Endodermal cell (in vitro differentiated cells): ENCODE data around the gene NKG7. TPM values are rescaled to one million over a fixed set of nuclear protein-coding genes. Genes with fewer than 3 reads are reported as not detected.
A peak's percentile ranks its signal among the peaks of the same experiment; 100 is the strongest.

Experiments used
- DNase-seq: peaks from one replicate; pipeline ENCODE4 v3.0.0-alpha.2; 2017
- H3K27ac ChIP-seq: 2 replicates; pipeline ENCODE4 v1.5.1; 2013; ENCODE audit warnings: mild to moderate bottlenecking, low read depth, low read length, moderate library complexity
- H3K27me3 ChIP-seq: 2 replicates; pipeline ENCODE4 v1.6.1; 2013; ENCODE audit warnings: mild to moderate bottlenecking, low read length, moderate library complexity; ENCODE audit not compliant: insufficient read depth, control insufficient read depth, poor library complexity, severe bottlenecking
- H3K36me3 ChIP-seq: 2 replicates; pipeline ENCODE4 v1.7.0; 2013; ENCODE audit warnings: mild to moderate bottlenecking, low read length, moderate library complexity; ENCODE audit not compliant: control insufficient read depth, insufficient read depth
- H3K4me1 ChIP-seq: one replicate; pipeline ENCODE4 v1.7.0; 2013; ENCODE audit warnings: low read length; ENCODE audit not compliant: control insufficient read depth, insufficient read depth
- H3K4me3 ChIP-seq: 2 replicates; pipeline ENCODE4 v1.5.1; 2013; ENCODE audit warnings: mild to moderate bottlenecking, low read length, moderate library complexity
- H3K9ac ChIP-seq: 2 replicates; pipeline ENCODE4 v1.6.1; 2013; ENCODE audit warnings: mild to moderate bottlenecking, low read length, moderate library complexity; ENCODE audit not compliant: poor library complexity, severe bottlenecking; ENCODE audit errors: extremely low read depth
- H3K9me3 ChIP-seq: 2 replicates; pipeline ENCODE4 v1.6.1; 2013; ENCODE audit warnings: mild to moderate bottlenecking, low read length, moderate library complexity; ENCODE audit not compliant: control insufficient read depth
- H3K27ac Mint-ChIP-seq: 2 replicates; pipeline ENCODE4 v1.8.0; 2020; ENCODE audit warnings: mixed read lengths
- H3K27me3 Mint-ChIP-seq: 2 replicates; pipeline ENCODE4 v1.8.0; 2021; ENCODE audit warnings: mild to moderate bottlenecking, mixed read lengths; ENCODE audit not compliant: insufficient read depth
- H3K36me3 Mint-ChIP-seq: 2 replicates; pipeline ENCODE4 v1.8.0; 2020; ENCODE audit warnings: low read depth, mixed read lengths
- H3K4me1 Mint-ChIP-seq: 2 replicates; pipeline ENCODE4 v1.8.0; 2020; ENCODE audit warnings: mixed read lengths
- H3K4me3 Mint-ChIP-seq: 2 replicates; pipeline ENCODE4 v1.8.0; 2020; ENCODE audit warnings: mild to moderate bottlenecking, moderate library complexity, mixed read lengths
- H3K9me3 Mint-ChIP-seq: 2 replicates; pipeline ENCODE4 v1.8.0; 2020; ENCODE audit warnings: mild to moderate bottlenecking, mixed read lengths
- WGBS, 2 experiments: methylation state at CpG; one replicate each; pipeline versions ENCODE4 v1.1.5 to v1.1.7; 2013; ENCODE audit warnings: missing lambda C conversion rate in 2 of 2, mixed read lengths in 1 of 2; ENCODE audit not compliant: insufficient coverage in 1 of 2, insufficient read length in 1 of 2; 5-methylcytosine and 5-hydroxymethylcytosine counted together
- total RNA-seq, 2 donors: library from RNA; stranded (reverse); fragmentation: NEBNext Ultra II Directional in 1 of 2; extraction: Animal tissue kit (Norgen Biotek cat#: 25700) in 1 of 2; gene quantifications; 2 replicates in 1 of 2; 3 replicates in 1 of 2; pipeline ENCODE4 v1.2.1, GENCODE V29; 2021
- TF ChIP-seq, protein P1 (sequence below): fragments of 200-600 bp; sonication (generic); conservative IDR thresholded peaks from 2 replicates; pipeline ENCODE4 v1.5.0; 2021; ENCODE audit warnings: antibody characterized with exemption, mild to moderate bottlenecking

NKG7 gene
- total RNA-seq, 2 donors from 2014 or later, result not detected

DNA sequence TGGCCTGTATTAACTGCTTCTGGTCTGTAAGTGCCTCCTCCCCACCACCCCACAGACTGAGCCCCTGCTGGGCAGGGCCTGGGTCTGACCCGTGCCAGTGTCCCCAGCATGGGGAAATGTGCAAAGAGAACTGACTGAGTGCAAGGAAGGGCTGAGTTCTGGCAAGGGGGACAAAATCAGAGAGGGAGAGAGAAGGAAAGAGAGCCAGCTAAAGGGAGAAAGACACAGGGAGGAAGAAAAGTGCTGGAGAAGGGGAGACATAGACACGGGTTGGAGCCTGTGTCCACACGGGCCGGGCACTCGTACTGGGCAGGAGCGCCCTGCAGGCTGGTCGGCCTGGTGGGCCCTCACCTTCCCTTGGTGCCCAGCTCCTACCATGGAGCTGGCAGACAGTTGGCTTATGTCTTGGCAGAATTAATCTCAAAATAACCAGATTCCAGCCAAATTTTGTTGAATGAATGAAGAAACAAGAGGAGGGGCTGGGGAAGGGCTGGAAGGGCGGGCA lies 1.2 kb downstream of the NKG7 start:
- no peak for DNase-seq
- WGBS, 2 experiments, result 94 to 100% methylated on average over 1 to 8 of the region's 8 CpGs
- Histone ChIP-seq H3K4me3 (no peak overlapping the region), H3K27me3 (no peaks in the 10 kb centered on the region), H3K4me1 (peaks cover 7% of the 10 kb centered on the region), H3K9me3 (no peaks in the 10 kb centered on the region), H3K9ac (no peak overlapping the region), H3K36me3 (no peaks in the 10 kb centered on the region), H3K27ac (no peak overlapping the region)
- no peaks in the 10 kb centered on the region for H3K36me3 Mint-ChIP-seq
- H3K4me1 Mint-ChIP-seq, result peaks cover 5% of the 10 kb centered on the region
- H3K27ac Mint-ChIP-seq, result no peak overlapping the region
- no peak overlapping the region for H3K4me3 Mint-ChIP-seq
- TF ChIP-seq, protein P1, sequence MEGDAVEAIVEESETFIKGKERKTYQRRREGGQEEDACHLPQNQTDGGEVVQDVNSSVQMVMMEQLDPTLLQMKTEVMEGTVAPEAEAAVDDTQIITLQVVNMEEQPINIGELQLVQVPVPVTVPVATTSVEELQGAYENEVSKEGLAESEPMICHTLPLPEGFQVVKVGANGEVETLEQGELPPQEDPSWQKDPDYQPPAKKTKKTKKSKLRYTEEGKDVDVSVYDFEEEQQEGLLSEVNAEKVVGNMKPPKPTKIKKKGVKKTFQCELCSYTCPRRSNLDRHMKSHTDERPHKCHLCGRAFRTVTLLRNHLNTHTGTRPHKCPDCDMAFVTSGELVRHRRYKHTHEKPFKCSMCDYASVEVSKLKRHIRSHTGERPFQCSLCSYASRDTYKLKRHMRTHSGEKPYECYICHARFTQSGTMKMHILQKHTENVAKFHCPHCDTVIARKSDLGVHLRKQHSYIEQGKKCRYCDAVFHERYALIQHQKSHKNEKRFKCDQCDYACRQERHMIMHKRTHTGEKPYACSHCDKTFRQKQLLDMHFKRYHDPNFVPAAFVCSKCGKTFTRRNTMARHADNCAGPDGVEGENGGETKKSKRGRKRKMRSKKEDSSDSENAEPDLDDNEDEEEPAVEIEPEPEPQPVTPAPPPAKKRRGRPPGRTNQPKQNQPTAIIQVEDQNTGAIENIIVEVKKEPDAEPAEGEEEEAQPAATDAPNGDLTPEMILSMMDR, result no peak
- peaks cover 6% of the 10 kb centered on the region for H3K27me3 Mint-ChIP-seq
- H3K9me3 Mint-ChIP-seq, result no peaks in the 10 kb centered on the region

DNA sequence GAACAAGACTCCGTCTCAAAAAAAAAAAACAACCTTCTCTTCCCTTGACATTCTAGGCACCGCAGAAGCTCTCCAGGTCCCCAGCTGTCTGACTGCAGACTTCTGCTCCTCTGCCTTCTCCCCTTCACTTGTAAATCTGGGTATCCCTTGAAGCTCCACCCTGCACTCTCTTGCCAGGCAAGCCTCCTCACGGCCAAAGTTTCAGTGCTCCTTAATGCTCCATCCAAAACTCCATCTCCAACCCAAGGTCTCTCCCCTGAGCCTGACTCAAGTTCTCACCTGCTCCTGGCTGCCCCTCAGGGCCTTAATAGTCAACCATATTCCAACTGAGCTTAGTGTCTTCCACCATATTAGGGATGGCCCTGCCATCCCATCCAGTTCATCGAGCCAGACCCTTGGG lies 2.2 kb downstream of the NKG7 start:
- no peaks in the 10 kb centered on the region for H3K9me3 Mint-ChIP-seq
- WGBS, 2 experiments, result 82 to 93% methylated on average over 3 to 4 of the region's 4 CpGs
- H3K36me3 ChIP-seq, result no peaks in the 10 kb centered on the region
- no peaks in the 10 kb centered on the region for H3K9me3 ChIP-seq
- H3K4me1 Mint-ChIP-seq, result peaks cover 12% of the 10 kb centered on the region
- H3K27ac ChIP-seq, result no peak overlapping the region
- DNase-seq, result no peak
- no peak overlapping the region for H3K9ac ChIP-seq
- no peak overlapping the region for H3K4me3 ChIP-seq
- TF ChIP-seq, protein P1, result no peak
- H3K4me3 Mint-ChIP-seq, result no peak overlapping the region
- peaks cover 6% of the 10 kb centered on the region for H3K27me3 Mint-ChIP-seq
- no peaks in the 10 kb centered on the region for H3K27me3 ChIP-seq
- no peak overlapping the region for H3K27ac Mint-ChIP-seq
- no peaks in the 10 kb centered on the region for H3K36me3 Mint-ChIP-seq
- H3K4me1 ChIP-seq, result peaks cover 7% of the 10 kb centered on the region

DNA sequence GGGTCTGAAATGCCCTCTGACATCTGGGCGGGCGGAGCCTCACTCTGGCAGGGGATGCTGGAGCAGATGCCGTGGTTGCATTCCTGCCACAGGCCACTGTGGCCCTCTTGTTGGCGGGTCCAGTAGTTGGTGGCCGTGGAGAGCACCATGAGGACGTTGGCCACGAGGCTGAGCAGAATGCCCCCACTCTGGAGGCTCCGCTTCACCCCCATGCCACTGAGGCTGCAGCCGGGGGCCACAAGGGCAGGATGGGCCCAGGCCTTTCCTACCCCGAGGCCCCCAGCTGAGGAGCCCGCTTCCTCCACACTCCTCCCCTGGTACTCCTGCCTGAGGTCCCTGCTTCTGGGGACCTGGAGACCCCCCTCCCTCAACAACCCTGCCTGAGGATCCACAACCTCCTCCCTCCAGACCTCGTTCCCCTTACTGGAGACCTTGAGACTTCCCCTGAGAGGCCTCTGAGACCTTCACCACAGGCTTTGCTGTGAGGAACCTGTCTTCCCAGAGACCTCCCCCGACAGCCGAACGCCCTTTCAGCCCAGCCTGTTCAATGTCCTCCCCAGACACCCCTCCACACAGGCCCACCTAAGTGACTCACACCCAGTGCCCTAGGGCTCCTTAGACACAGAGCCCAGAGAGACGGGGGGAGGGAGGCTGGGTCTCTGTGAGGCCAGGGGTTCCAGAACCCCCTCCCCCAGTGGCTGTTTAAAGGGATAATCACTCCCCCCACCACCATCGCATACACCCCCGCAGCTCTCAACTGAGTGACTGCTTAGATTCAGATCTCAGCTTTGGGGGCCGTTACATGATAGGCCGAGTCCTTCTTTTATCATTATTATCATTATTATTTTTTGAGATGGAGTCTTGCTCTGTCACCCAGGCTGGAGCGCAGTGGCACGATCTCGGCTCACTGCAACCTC lies 3.8 kb downstream of the NKG7 start, which contains the start of gene CLDND2:
TSS of gene CLDND2 (minus strand) at position 638 of the 917 bp plus-strand sequence. CDS start at position 212, 426 bp downstream.
- Histone ChIP-seq H3K36me3 (no peaks in the 10 kb centered on the region), H3K4me3 (peak within 1 kb of the TSS; percentile 94), H3K9ac (peak within 1 kb of the TSS; percentile 60), H3K27ac (peak within 1 kb of the TSS; percentile 96), H3K27me3 (no peaks in the 10 kb centered on the region), H3K4me1 (peaks cover 12% of the 10 kb centered on the region), H3K9me3 (no peaks in the 10 kb centered on the region)
- Mint-ChIP-seq H3K9me3 (no peaks in the 10 kb centered on the region), H3K36me3 (no peaks in the 10 kb centered on the region), H3K4me1 (peaks cover 25% of the 10 kb centered on the region), H3K27me3 (peaks cover 6% of the 10 kb centered on the region), H3K4me3 (peak within 1 kb of the TSS; percentile 99), H3K27ac (peak within 1 kb of the TSS; percentile 95)
- WGBS, 2 experiments, result 69 to 76% methylated on average over 4 to 23 of the region's 23 CpGs
- TF ChIP-seq, protein P1, result no peak
- DNase-seq, result peak; percentile 52
